Stromal cell of bone marrow (primary cell): ENCODE measurements around the gene PRRT2.

Experiments used
- DNase-seq: peaks from one replicate; pipeline ENCODE4 v3.0.0-alpha.2; 2012; ENCODE audit warnings: low read depth

The PRRT2 gene

GRCh38 chr16:29835926-29836325 lies 23.9 kb downstream of the PRRT2 start:
- no peak for DNase-seq

- DNase-seq = no peak
These were observed 24.6 kb downstream of the PRRT2 start for GRCh38 chr16:29836623-29837022.

GRCh38 chr16:29837841-29838240 lies 25.8 kb downstream of the PRRT2 start:
- no peak for DNase-seq

GRCh38 chr16:29839822-29840221 lies 27.8 kb downstream of the PRRT2 start:
- no peak for DNase-seq

- no peak for DNase-seq
These were observed 28.2 kb downstream of the PRRT2 start for GRCh38 chr16:29840240-29840639.

GRCh38 chr16:29841631-29842030 lies 29.6 kb downstream of the PRRT2 start:
- DNase-seq = no peak

GRCh38 chr16:29842732-29843346 lies 30.8 kb downstream of the PRRT2 start:
- DNase-seq = no peak

- no peak for DNase-seq
These were observed 31.9 kb downstream of the PRRT2 start for GRCh38 chr16:29843931-29844330.

GRCh38 chr16:29844575-29845331 lies 32.8 kb downstream of the PRRT2 start:
- DNase-seq = no peak

GRCh38 chr16:29845656-29846055 lies 33.7 kb downstream of the PRRT2 start:
- DNase-seq = no peak

GRCh38 chr16:29848420-29849297 lies 36.7 kb downstream of the PRRT2 start:
- DNase-seq = peak; percentile 28

GRCh38 chr16:29849505-29849904 lies 37.5 kb downstream of the PRRT2 start:
- no peak for DNase-seq

GRCh38 chr16:29850998-29851397 lies 39.0 kb downstream of the PRRT2 start:
- no peak for DNase-seq

- DNase-seq = peak; percentile 23
These were observed 40.7 kb downstream of the PRRT2 start for GRCh38 chr16:29852654-29853053.

GRCh38 chr16:29854520-29855100 lies 42.6 kb downstream of the PRRT2 start:
- DNase-seq = no peak

- peak; percentile 63 for DNase-seq
These were observed 45.3 kb downstream of the PRRT2 start for GRCh38 chr16:29857133-29857760.

- DNase-seq = no peak
These were observed 46.3 kb downstream of the PRRT2 start for GRCh38 chr16:29858149-29858849.

GRCh38 chr16:29858974-29859373 lies 47.0 kb downstream of the PRRT2 start:
- no peak for DNase-seq

- DNase-seq = no peak
These were observed 48.2 kb downstream of the PRRT2 start for GRCh38 chr16:29860218-29860617.

- no peak for DNase-seq
These were observed 50.4 kb downstream of the PRRT2 start for GRCh38 chr16:29862383-29862883.
